ENCODE results near the gene STYXL2. TPM values are rescaled to one million over a fixed set of nuclear protein-coding genes. Genes with fewer than 3 reads are reported as not detected.

Gene STYXL2
- polyA plus RNA-seq, 1 donor (not counting 4 experiments of a cell fraction or from before 2014, with no cell fraction given): not detected

- Histone ChIP-seq H3K9ac (ENCODE audit: control insufficient read depth, extremely low read depth, insufficient read depth, low read length) (no peak overlapping the region), H4K20me1 (ENCODE audit: control insufficient read depth, extremely low read depth, insufficient read depth, low read length) (no peaks in the 10 kb centered on the region), H3K79me2 (ENCODE audit: control insufficient read depth, insufficient read depth, low read length) (no peaks in the 10 kb centered on the region), H2AFZ (ENCODE audit: control insufficient read depth, low read length) (no peak overlapping the region), H3K9me3 (ENCODE audit: control insufficient read depth, low read depth, low read length) (no peaks in the 10 kb centered on the region), H3K4me3 (ENCODE audit: control insufficient read depth in 2 of 3, extremely low read depth in 1 of 3, insufficient read depth in 2 of 3, low read depth in 1 of 3, low read length in 3 of 3) (no peak overlapping the region), H3K27me3 (ENCODE audit: control insufficient read depth, extremely low read depth, insufficient read depth, low read length) (no peaks in the 10 kb centered on the region), H3K4me2 (ENCODE audit: control insufficient read depth, extremely low read depth, insufficient read depth, low read depth, low read length) (no peak overlapping the region), H3K27ac (ENCODE audit: control insufficient read depth, insufficient read depth, low read length) (no peak overlapping the region), H3K4me1 (ENCODE audit: control insufficient read depth, extremely low read depth, insufficient read depth, low read length) (peaks cover 3% of the 10 kb centered on the region), H3K36me3 (ENCODE audit: control insufficient read depth in 2 of 2, extremely low read depth in 1 of 2, insufficient read depth in 2 of 2, low read length in 2 of 2) (no peaks in the 10 kb centered on the region), H3K9me1 (ENCODE audit: control insufficient read depth, extremely low read depth, insufficient read depth, low read length) (no peaks in the 10 kb centered on the region)
- no peak for FAIRE-seq
- dilution Hi-C loops (cut with MboI; ENCODE audit: extremely low pct_ligation_motif_present, low sequenced_read_pairs): no loop called here
- no peak for DNase-seq (ENCODE audit: low read depth, low spot score)
- TF ChIP-seq CTCF (optimal IDR thresholded peaks at IDR 0.05 in 1 of 3, IDR thresholded peaks at IDR 0.05 in 1 of 3, conservative IDR thresholded peaks at IDR 0.05 in 1 of 3; ENCODE audit: extremely low read depth in 1 of 3, insufficient read depth in 2 of 3, low read length in 3 of 3): no peak
- no peak for TF ChIP-seq EZH2 (IDR thresholded peaks at IDR 0.05; ENCODE audit: low read length)
These were observed 16.7 kb downstream of the STYXL2 start for GRCh38 chr1:167110586-167110985.

- Histone ChIP-seq H3K27me3 (ENCODE audit: control insufficient read depth, extremely low read depth, insufficient read depth, low read length) (no peaks in the 10 kb centered on the region), H3K4me3 (ENCODE audit: control insufficient read depth in 2 of 3, extremely low read depth in 1 of 3, insufficient read depth in 2 of 3, low read depth in 1 of 3, low read length in 3 of 3) (no peak overlapping the region), H4K20me1 (ENCODE audit: control insufficient read depth, extremely low read depth, insufficient read depth, low read length) (no peaks in the 10 kb centered on the region), H3K79me2 (ENCODE audit: control insufficient read depth, insufficient read depth, low read length) (no peaks in the 10 kb centered on the region), H2AFZ (ENCODE audit: control insufficient read depth, low read length) (no peak overlapping the region), H3K9me1 (ENCODE audit: control insufficient read depth, extremely low read depth, insufficient read depth, low read length) (no peaks in the 10 kb centered on the region), H3K9ac (ENCODE audit: control insufficient read depth, extremely low read depth, insufficient read depth, low read length) (no peak overlapping the region), H3K4me1 (ENCODE audit: control insufficient read depth, extremely low read depth, insufficient read depth, low read length) (peaks cover 3% of the 10 kb centered on the region), H3K4me2 (ENCODE audit: control insufficient read depth, extremely low read depth, insufficient read depth, low read depth, low read length) (peak overlapping the region; percentile 17), H3K36me3 (ENCODE audit: control insufficient read depth in 2 of 2, extremely low read depth in 1 of 2, insufficient read depth in 2 of 2, low read length in 2 of 2) (no peaks in the 10 kb centered on the region), H3K27ac (ENCODE audit: control insufficient read depth, insufficient read depth, low read length) (no peak overlapping the region), H3K9me3 (ENCODE audit: control insufficient read depth, low read depth, low read length) (no peaks in the 10 kb centered on the region)
- TF ChIP-seq CTCF (optimal IDR thresholded peaks at IDR 0.05 in 1 of 3, IDR thresholded peaks at IDR 0.05 in 1 of 3, conservative IDR thresholded peaks at IDR 0.05 in 1 of 3; ENCODE audit: extremely low read depth in 1 of 3, insufficient read depth in 2 of 3, low read length in 3 of 3) (no peak), EZH2 (IDR thresholded peaks at IDR 0.05; ENCODE audit: low read length) (no peak)
- dilution Hi-C loops (cut with MboI; ENCODE audit: extremely low pct_ligation_motif_present, low sequenced_read_pairs): no loop called here
- DNase-seq (ENCODE audit: low read depth, low spot score) (no peak), FAIRE-seq (peak; percentile 36)
These were observed 18.2 kb downstream of the STYXL2 start for GRCh38 chr1:167111868-167112709.

Data from keratinocyte (primary cell).